ENCODE results near the gene NDUFA3. TPM values are rescaled to one million over a fixed set of nuclear protein-coding genes. Genes with fewer than 3 reads are reported as not detected.

The NDUFA3 gene
- total and polyA plus RNA-seq, 2 experiments from 2014 or later, result 13.9 to 285 TPM

DNA sequence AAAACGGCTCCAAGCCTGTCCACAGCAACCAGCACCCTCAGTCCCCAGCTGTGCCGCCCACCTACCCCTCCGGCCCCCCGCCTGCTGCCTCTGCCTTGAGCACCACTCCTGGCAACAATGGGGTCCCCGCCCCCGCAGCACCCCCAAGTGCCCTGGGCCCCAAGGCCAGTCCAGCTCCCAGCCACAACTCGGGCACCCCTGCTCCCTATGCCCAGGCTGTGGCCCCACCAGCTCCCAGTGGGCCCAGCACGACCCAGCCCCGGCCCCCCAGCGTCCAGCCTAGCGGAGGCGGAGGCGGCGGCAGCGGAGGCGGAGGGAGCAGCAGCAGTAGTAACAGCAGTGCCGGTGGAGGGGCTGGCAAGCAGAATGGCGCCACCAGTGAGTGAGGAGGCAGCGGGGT is 45.5 kb downstream of the NDUFA3 start:
- H3K4me2 ChIP-seq, result no peak overlapping the region
- peaks cover 6% of the 10 kb centered on the region for H4K20me1 ChIP-seq (ENCODE audit: insufficient read depth, poor library complexity, severe bottlenecking)
- H2AFZ ChIP-seq, result no peak overlapping the region
- H3K79me2 ChIP-seq, result no peaks in the 10 kb centered on the region
- no peak for TF ChIP-seq EZH2phosphoT487 (IDR thresholded peaks at IDR 0.05; ENCODE audit: low read depth, severe bottlenecking, unreplicated experiment)
- TF ChIP-seq, protein P1, sequence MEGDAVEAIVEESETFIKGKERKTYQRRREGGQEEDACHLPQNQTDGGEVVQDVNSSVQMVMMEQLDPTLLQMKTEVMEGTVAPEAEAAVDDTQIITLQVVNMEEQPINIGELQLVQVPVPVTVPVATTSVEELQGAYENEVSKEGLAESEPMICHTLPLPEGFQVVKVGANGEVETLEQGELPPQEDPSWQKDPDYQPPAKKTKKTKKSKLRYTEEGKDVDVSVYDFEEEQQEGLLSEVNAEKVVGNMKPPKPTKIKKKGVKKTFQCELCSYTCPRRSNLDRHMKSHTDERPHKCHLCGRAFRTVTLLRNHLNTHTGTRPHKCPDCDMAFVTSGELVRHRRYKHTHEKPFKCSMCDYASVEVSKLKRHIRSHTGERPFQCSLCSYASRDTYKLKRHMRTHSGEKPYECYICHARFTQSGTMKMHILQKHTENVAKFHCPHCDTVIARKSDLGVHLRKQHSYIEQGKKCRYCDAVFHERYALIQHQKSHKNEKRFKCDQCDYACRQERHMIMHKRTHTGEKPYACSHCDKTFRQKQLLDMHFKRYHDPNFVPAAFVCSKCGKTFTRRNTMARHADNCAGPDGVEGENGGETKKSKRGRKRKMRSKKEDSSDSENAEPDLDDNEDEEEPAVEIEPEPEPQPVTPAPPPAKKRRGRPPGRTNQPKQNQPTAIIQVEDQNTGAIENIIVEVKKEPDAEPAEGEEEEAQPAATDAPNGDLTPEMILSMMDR (IDR thresholded peaks at IDR 0.05; ENCODE audit: poor library complexity), result no peak
- no peak for TF ChIP-seq EZH2 (IDR thresholded peaks at IDR 0.05; ENCODE audit: borderline replicate concordance)
- no peak overlapping the region for H3K27ac ChIP-seq
- H3K4me1 ChIP-seq (ENCODE audit: insufficient read depth), result no peaks in the 10 kb centered on the region
- H3K9me2 ChIP-seq (replicated peaks; ENCODE audit: insufficient read depth), result no peaks in the 10 kb centered on the region
- no peak for DNase-seq (ENCODE audit: low spot score)
- whole genome bisulfite sequencing (ENCODE audit: low lambda C conversion rate, missing lambda C conversion rate), result 97% methylated on average over 7 of the region's 19 CpGs
- H3K9me3 ChIP-seq (ENCODE audit: low read depth), result no peaks in the 10 kb centered on the region
- no peak overlapping the region for H3K4me3 ChIP-seq
- no peaks in the 10 kb centered on the region for H3K27me3 ChIP-seq
- peaks cover 7% of the 10 kb centered on the region for H3K36me3 ChIP-seq (replicated peaks; ENCODE audit: insufficient read depth, low read depth)

DNA sequence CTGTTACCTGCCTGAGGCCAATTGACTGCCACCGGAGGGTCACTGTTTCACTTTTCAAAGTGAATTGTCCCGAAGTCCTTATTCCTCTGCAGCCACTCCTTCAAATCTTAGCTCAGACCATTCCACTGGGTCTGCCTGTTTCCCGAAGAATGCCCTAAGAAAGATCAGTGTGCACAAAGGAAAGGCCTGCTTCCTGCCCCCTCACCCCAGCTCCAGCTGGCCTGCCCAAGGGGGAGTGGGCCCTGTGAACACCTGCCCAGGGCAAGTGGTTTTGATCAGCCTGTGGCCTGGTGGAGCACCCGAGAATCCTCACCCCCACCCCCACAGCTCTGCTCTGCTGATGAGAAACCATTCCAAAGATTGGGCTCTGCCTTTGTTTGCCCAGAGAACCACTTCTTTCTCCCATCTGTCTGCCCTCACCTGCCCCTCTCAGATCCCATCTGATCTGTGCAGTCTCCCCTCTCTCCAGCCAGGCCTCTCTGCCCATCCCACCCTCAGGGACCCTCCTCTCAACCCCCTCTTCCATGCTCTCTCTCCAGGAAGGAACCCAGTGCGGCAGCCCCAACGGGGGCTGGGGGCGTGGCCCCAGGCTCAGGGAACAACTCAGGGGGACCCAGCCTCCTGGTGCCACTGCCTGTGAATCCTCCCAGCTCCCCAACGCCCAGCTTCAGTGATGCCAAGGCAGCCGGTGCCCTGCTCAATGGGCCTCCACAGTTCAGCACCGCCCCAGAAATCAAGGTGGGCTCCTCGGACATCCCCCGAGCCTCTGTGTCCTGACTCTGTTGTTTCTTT is 46.6 kb downstream of the NDUFA3 start:
- no peak overlapping the region for H3K4me3 ChIP-seq
- no peak for DNase-seq (ENCODE audit: low spot score)
- WGBS (ENCODE audit: low lambda C conversion rate, missing lambda C conversion rate), result 93% methylated on average over 11 of the region's 12 CpGs
- no peaks in the 10 kb centered on the region for H3K79me2 ChIP-seq
- H3K27ac ChIP-seq, result no peak overlapping the region
- H3K4me2 ChIP-seq, result no peak overlapping the region
- H3K9me2 ChIP-seq (replicated peaks; ENCODE audit: insufficient read depth), result no peaks in the 10 kb centered on the region
- H2AFZ ChIP-seq, result no peak overlapping the region
- TF ChIP-seq, protein P1 (IDR thresholded peaks at IDR 0.05; ENCODE audit: poor library complexity), result no peak
- TF ChIP-seq EZH2phosphoT487 (IDR thresholded peaks at IDR 0.05; ENCODE audit: low read depth, severe bottlenecking, unreplicated experiment) (no peak), EZH2 (IDR thresholded peaks at IDR 0.05; ENCODE audit: borderline replicate concordance) (no peak)
- H4K20me1 ChIP-seq (ENCODE audit: insufficient read depth, poor library complexity, severe bottlenecking), result no peaks in the 10 kb centered on the region
- H3K36me3 ChIP-seq (replicated peaks; ENCODE audit: insufficient read depth, low read depth), result no peaks in the 10 kb centered on the region
- no peaks in the 10 kb centered on the region for H3K4me1 ChIP-seq (ENCODE audit: insufficient read depth)
- no peaks in the 10 kb centered on the region for H3K9me3 ChIP-seq (ENCODE audit: low read depth)
- no peaks in the 10 kb centered on the region for H3K27me3 ChIP-seq

DNA sequence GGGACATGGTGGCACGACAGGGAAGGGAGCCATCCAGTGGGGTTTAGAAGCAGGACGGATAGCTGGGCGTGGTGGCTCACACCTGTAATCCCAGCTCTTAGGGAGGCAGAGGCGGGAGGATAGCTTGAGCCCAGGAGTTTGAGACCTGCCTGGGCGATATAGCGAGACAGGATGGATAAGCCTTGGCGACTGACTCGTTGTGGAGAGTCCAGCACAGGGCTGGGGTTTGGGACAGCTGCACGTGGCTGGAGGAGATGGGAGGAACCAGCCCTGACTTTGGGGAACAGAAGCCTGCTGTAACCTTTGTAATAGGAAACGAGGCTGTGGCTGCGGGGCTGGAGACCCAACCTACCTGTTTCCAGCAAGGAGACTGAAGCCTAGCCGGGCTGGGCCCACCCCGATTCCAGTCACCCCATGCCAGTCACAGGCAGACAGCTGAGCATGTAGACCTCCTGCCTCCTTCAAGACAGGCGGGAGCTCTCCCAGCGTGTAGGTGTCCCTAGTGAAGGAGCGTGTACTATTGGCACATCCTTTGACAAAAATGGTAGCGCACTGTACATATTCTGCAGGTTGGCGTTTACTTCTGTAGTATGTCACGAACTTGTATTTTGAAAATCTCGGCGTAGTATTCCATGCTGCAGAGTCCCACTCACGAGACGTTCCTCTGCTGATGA is 48.8 kb downstream of the NDUFA3 start:
- H3K27ac ChIP-seq, result no peak overlapping the region
- H3K4me3 ChIP-seq, result no peak overlapping the region
- no peaks in the 10 kb centered on the region for H3K36me3 ChIP-seq (replicated peaks; ENCODE audit: insufficient read depth, low read depth)
- no peaks in the 10 kb centered on the region for H3K4me1 ChIP-seq (ENCODE audit: insufficient read depth)
- WGBS (ENCODE audit: low lambda C conversion rate, missing lambda C conversion rate), result 92% methylated on average over 23 of the region's 23 CpGs
- H3K4me2 ChIP-seq, result no peak overlapping the region
- H3K79me2 ChIP-seq, result no peaks in the 10 kb centered on the region
- no peak for DNase-seq (ENCODE audit: low spot score)
- no peaks in the 10 kb centered on the region for H4K20me1 ChIP-seq (ENCODE audit: insufficient read depth, poor library complexity, severe bottlenecking)
- TF ChIP-seq EZH2 (IDR thresholded peaks at IDR 0.05; ENCODE audit: borderline replicate concordance) (no peak), EZH2phosphoT487 (IDR thresholded peaks at IDR 0.05; ENCODE audit: low read depth, severe bottlenecking, unreplicated experiment) (no peak)
- TF ChIP-seq, protein P1 (IDR thresholded peaks at IDR 0.05; ENCODE audit: poor library complexity), result no peak
- no peaks in the 10 kb centered on the region for H3K9me2 ChIP-seq (replicated peaks; ENCODE audit: insufficient read depth)
- no peak overlapping the region for H2AFZ ChIP-seq
- H3K27me3 ChIP-seq, result no peaks in the 10 kb centered on the region
- H3K9me3 ChIP-seq (ENCODE audit: low read depth), result no peaks in the 10 kb centered on the region

Measured in hepatocyte (in vitro differentiated cells).